Kidney (tissue), 14 donors: ENCODE measurements around the gene CDC42. TPM values are rescaled to one million over a fixed set of nuclear protein-coding genes. Genes with fewer than 3 reads are reported as not detected.
A peak's percentile ranks its signal among the peaks of the same experiment; 100 is the strongest.

Experiments used
- DNase-seq, 5 donors: peaks; one replicate each; pipeline ENCODE4 v3.0.0-alpha.2; 2013 to 2020
- FAIRE-seq: peaks from 2 replicates; lab custom pipeline; 2012; peaks lifted over from hg19 to GRCh38; lab: Jason Lieb, UNC
- H3K27ac ChIP-seq, 2 donors: one replicate each; pipeline ENCODE4 v1.7.0; 2013; ENCODE audit warnings: low read depth in 2 of 2, low read length in 2 of 2, inconsistent platforms in 1 of 2
- H3K27me3 ChIP-seq: one replicate; pipeline ENCODE4 v1.7.1; 2013; ENCODE audit warnings: low read length, inconsistent platforms; ENCODE audit not compliant: control insufficient read depth, insufficient read depth
- H3K36me3 ChIP-seq, 3 donors: one replicate each; pipeline versions ENCODE4 v1.7.0 to v1.7.1; 2013; ENCODE audit warnings: low read length in 3 of 3, control low read depth in 1 of 3, inconsistent platforms in 1 of 3; ENCODE audit not compliant: insufficient read depth in 3 of 3, control insufficient read depth in 2 of 3
- H3K4me1 ChIP-seq, 3 donors: one replicate each; pipeline versions ENCODE4 v1.7.0 to v1.7.1; 2013; ENCODE audit warnings: low read length in 3 of 3, inconsistent platforms in 1 of 3, low read depth in 1 of 3; ENCODE audit not compliant: control insufficient read depth in 2 of 3, insufficient read depth in 2 of 3
- H3K4me3 ChIP-seq, 3 donors: one replicate each; pipeline versions ENCODE4 v1.7.0 to v1.8.1; 2013; ENCODE audit warnings: low read length in 3 of 3, control low read depth in 1 of 3, inconsistent platforms in 1 of 3
- H3K9ac ChIP-seq, 3 donors: one replicate each; pipeline versions ENCODE4 v1.7.0 to v1.7.1; 2013; ENCODE audit warnings: low read length in 3 of 3, control low read depth in 1 of 3, inconsistent platforms in 1 of 3
- H3K9me3 ChIP-seq, 3 donors: one replicate each; pipeline versions ENCODE4 v1.7.0 to v1.7.1; 2013; ENCODE audit warnings: low read length in 3 of 3, control low read depth in 1 of 3, inconsistent platforms in 1 of 3; ENCODE audit not compliant: control insufficient read depth in 2 of 3, insufficient read depth in 1 of 3
- intact Hi-C: fragments of 100-400 bp; cut with DNase I; formaldehyde crosslinking; loops from one replicate; pipeline ENCODE4 v1.11.1; 2022
- polyA plus RNA-seq: library from polyadenylated mRNA; stranded (reverse); fragments of 350-450 nt; fragmentation: Illumina TruSeq; extraction: RNeasy Lipid Tissue Mini Kit (QIAGEN cat#74804); gene quantifications from one replicate; pipeline ENCODE4 v1.2.3, GENCODE V29; 2014; ENCODE audit warnings: low read depth, low replicate concordance; ENCODE audit not compliant: insufficient read depth
- total RNA-seq: library from RNA; stranded (reverse); fragmentation: NEBNext Ultra II Directional; extraction: Animal tissue kit (Norgen Biotek cat#: 25700); gene quantifications from one replicate; pipeline ENCODE4 v1.2.1, GENCODE V29; 2021
- TF ChIP-seq, protein P1 (sequence below): IDR thresholded peaks from 3 replicates; pipeline ENCODE4 v1.5.1; 2012; ENCODE audit warnings: mild to moderate bottlenecking, moderate library complexity, borderline replicate concordance; ENCODE audit not compliant: insufficient read depth; ENCODE audit errors: extremely low read depth
- donor health status: control.
- donor health status: control.
- donor health status: control.
- donor health status: control.
- donor health status: control.
- donor health status: DM: yes; HTN: yes; CAD: no.
- donor health status: Normal renal cell carcinoma (clear cell type).

The CDC42 gene
- total and polyA plus RNA-seq, 2 donors from 2014 or later: 207 to 248 TPM

GRCh38 chr1:22053861-22054770, 1.6 kb downstream of the CDC42 start:
- H3K9ac ChIP-seq: peak overlapping the region; percentile 77 to 95 (median 80)
- peak overlapping the region; percentile 68 to 98 (median 78) for H3K4me3 ChIP-seq
- TF ChIP-seq, protein P1, sequence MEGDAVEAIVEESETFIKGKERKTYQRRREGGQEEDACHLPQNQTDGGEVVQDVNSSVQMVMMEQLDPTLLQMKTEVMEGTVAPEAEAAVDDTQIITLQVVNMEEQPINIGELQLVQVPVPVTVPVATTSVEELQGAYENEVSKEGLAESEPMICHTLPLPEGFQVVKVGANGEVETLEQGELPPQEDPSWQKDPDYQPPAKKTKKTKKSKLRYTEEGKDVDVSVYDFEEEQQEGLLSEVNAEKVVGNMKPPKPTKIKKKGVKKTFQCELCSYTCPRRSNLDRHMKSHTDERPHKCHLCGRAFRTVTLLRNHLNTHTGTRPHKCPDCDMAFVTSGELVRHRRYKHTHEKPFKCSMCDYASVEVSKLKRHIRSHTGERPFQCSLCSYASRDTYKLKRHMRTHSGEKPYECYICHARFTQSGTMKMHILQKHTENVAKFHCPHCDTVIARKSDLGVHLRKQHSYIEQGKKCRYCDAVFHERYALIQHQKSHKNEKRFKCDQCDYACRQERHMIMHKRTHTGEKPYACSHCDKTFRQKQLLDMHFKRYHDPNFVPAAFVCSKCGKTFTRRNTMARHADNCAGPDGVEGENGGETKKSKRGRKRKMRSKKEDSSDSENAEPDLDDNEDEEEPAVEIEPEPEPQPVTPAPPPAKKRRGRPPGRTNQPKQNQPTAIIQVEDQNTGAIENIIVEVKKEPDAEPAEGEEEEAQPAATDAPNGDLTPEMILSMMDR: no peak
- no peaks in the 10 kb centered on the region for H3K36me3 ChIP-seq
- no peak for FAIRE-seq
- H3K4me1 ChIP-seq: peaks cover 5 to 17% (median 14%) of the 10 kb centered on the region in 3 donors
- H3K27ac ChIP-seq: peak overlapping the region; percentile 79 to 89
- no peak for DNase-seq
- intact Hi-C loops: no loop called here
- H3K27me3 ChIP-seq: no peaks in the 10 kb centered on the region
- H3K9me3 ChIP-seq: no peaks in the 10 kb centered on the region

DNA sequence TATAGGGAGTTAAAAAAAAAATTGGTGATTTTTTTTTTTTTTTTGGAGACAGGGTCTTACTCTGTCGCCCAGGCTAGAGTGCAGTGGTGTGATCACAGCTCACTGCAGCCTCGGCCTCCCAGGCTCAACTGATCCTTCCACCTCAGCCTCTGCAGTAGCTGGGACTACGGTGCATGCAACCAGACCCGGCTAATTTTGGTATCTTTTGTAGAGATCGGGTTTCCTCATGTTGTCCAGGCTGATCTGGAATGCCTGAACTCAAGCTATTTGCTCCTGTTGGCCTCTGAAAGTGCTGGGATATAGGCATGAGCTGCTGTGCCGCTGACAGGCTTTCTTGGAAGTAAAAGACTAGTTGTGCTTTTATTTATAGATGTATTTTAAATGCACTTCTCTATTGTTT, 3.0 kb downstream of the CDC42 start:
- intact Hi-C loops: no loop called here
- TF ChIP-seq, protein P1: no peak
- no peak overlapping the region for H3K9ac ChIP-seq
- H3K4me1 ChIP-seq: peaks cover 5 to 17% (median 15%) of the 10 kb centered on the region in 3 donors
- H3K27me3 ChIP-seq: no peaks in the 10 kb centered on the region
- DNase-seq: no peak
- H3K4me3 ChIP-seq: no peak overlapping the region
- H3K27ac ChIP-seq: no peak overlapping the region
- H3K36me3 ChIP-seq: no peaks in the 10 kb centered on the region
- H3K9me3 ChIP-seq: no peaks in the 10 kb centered on the region
- FAIRE-seq: no peak

- peaks cover 5 to 19% (median 17%) of the 10 kb centered on the region in 3 donors for H3K4me1 ChIP-seq
- TF ChIP-seq, protein P1: no peak
Measured at GRCh38 chr1:22056043-22056442, 3.5 kb downstream of the CDC42 start.

More at GRCh38 chr1:22056043-22056442, 3.5 kb downstream of the CDC42 start:
- intact Hi-C loops: no loop called here
- DNase-seq (no peak), FAIRE-seq (no peak)
- no peaks in the 10 kb centered on the region for H3K36me3 ChIP-seq
- no peaks in the 10 kb centered on the region for H3K27me3 ChIP-seq
- no peak overlapping the region for H3K27ac ChIP-seq
- H3K9me3 ChIP-seq: no peaks in the 10 kb centered on the region
- H3K4me3 ChIP-seq: peak overlapping the region in 1 of 3 donors; percentile 29
- H3K9ac ChIP-seq: no peak overlapping the region
